ENCODE data around the gene DIAPH3. TPM values are rescaled to one million over a fixed set of nuclear protein-coding genes. Genes with fewer than 3 reads are reported as not detected.

Gene DIAPH3
- polyA plus RNA-seq, 1 of the 3 experiments (the other 2 are of a cell fraction): 5.4 TPM

GRCh38 chr13:59631271-59631670 lies 532.5 kb downstream of the DIAPH3 start:
- POLR2A ChIA-PET: no interaction called here
- Histone ChIP-seq H3K4me1 (ENCODE audit: control insufficient read depth in 1 of 2, insufficient read depth in 2 of 2, low read depth in 1 of 2, low read length in 1 of 2) (peaks cover 0 to 7% of the 10 kb centered on the region in 2 experiments; a peak in 1 of 4 replicates), H3K36me3 (replicated peaks in 1 of 2; ENCODE audit: control insufficient read depth in 1 of 2, insufficient read depth in 2 of 2, low read length in 1 of 2) (no peaks in the 10 kb centered on the region), H3K9me2 (no peaks in the 10 kb centered on the region), H3K79me2 (ENCODE audit: insufficient read depth) (no peaks in the 10 kb centered on the region), H3K27ac (ENCODE audit: low read depth in 2 of 2, low read length in 1 of 2) (no peak overlapping the region), H2AFZ (ENCODE audit: low read depth) (no peak overlapping the region), H3K9ac (no peak overlapping the region), H3K9me3 (no peaks in the 10 kb centered on the region), H3K4me2 (no peak overlapping the region), H3F3A (replicated peaks; ENCODE audit: insufficient read depth) (no peaks in the 10 kb centered on the region), H4K20me1 (ENCODE audit: insufficient read depth) (no peaks in the 10 kb centered on the region), H3K27me3 (ENCODE audit: insufficient read depth) (no peaks in the 10 kb centered on the region), H3K4me3 (ENCODE audit: low read depth in 2 of 2, low read length in 1 of 2) (no peak overlapping the region)
- TF ChIP-seq TCF12 (IDR thresholded peaks at IDR 0.05) (no peak), MEF2A (IDR thresholded peaks at IDR 0.05; ENCODE audit: borderline replicate concordance, low read depth) (no peak), RFX5 (IDR thresholded peaks at IDR 0.05; ENCODE audit: low read length) (no peak), TEAD4 (IDR thresholded peaks at IDR 0.05; ENCODE audit: borderline replicate concordance, insufficient read depth) (no peak), MXI1 (IDR thresholded peaks at IDR 0.05; ENCODE audit: low read depth, low read length) (no peak), GATA2 (CRISPR knock-in tag; IDR thresholded peaks at IDR 0.05) (no peak), ELF1 (IDR thresholded peaks at IDR 0.05) (no peak), USF1 (IDR thresholded peaks at IDR 0.05; ENCODE audit: borderline replicate concordance, low read depth) (no peak), PBX3 (IDR thresholded peaks at IDR 0.05) (no peak), REST (IDR thresholded peaks at IDR 0.05; ENCODE audit: low read depth, low read length) (no peak)
- CTCF ChIA-PET: no interaction called here
- 67% methylated on average over 1 of the region's 1 CpG for WGBS (ENCODE audit: low lambda C conversion rate)
- no peak for DNase-seq

- DNase-seq: no peak
- Histone ChIP-seq H3K4me1 (ENCODE audit: control insufficient read depth in 1 of 2, insufficient read depth in 2 of 2, low read depth in 1 of 2, low read length in 1 of 2) (no peaks in the 10 kb centered on the region; a peak in 1 of 4 replicates), H3K9ac (no peak overlapping the region), H3K79me2 (ENCODE audit: insufficient read depth) (no peaks in the 10 kb centered on the region), H4K20me1 (ENCODE audit: insufficient read depth) (no peaks in the 10 kb centered on the region), H3F3A (replicated peaks; ENCODE audit: insufficient read depth) (no peaks in the 10 kb centered on the region), H3K27ac (ENCODE audit: low read depth in 2 of 2, low read length in 1 of 2) (no peak overlapping the region), H3K4me3 (ENCODE audit: low read depth in 2 of 2, low read length in 1 of 2) (no peak overlapping the region), H3K4me2 (no peak overlapping the region), H3K9me3 (no peaks in the 10 kb centered on the region), H2AFZ (ENCODE audit: low read depth) (no peak overlapping the region), H3K27me3 (ENCODE audit: insufficient read depth) (no peaks in the 10 kb centered on the region), H3K36me3 (replicated peaks in 1 of 2; ENCODE audit: control insufficient read depth in 1 of 2, insufficient read depth in 2 of 2, low read length in 1 of 2) (no peaks in the 10 kb centered on the region), H3K9me2 (no peaks in the 10 kb centered on the region)
- 74% methylated on average over 3 of the region's 3 CpGs for WGBS (ENCODE audit: low lambda C conversion rate)
- CTCF ChIA-PET: no interaction called here
- POLR2A ChIA-PET: no interaction called here
- no peak for TF ChIP-seq FOXJ3 (CRISPR knock-in tag; IDR thresholded peaks at IDR 0.05)
- TF ChIP-seq MAX (IDR thresholded peaks at IDR 0.05; ENCODE audit: low read depth): no peak
- TF ChIP-seq GABPA (IDR thresholded peaks at IDR 0.05; ENCODE audit: low read depth): no peak
- no peak for TF ChIP-seq MXI1 (IDR thresholded peaks at IDR 0.05; ENCODE audit: low read depth, low read length)
- TF ChIP-seq SMC3 (IDR thresholded peaks at IDR 0.05; ENCODE audit: low read depth, low read length): no peak
- TF ChIP-seq RAD21 (IDR thresholded peaks at IDR 0.05; ENCODE audit: low read length): no peak
- no peak for TF ChIP-seq MEF2A (IDR thresholded peaks at IDR 0.05; ENCODE audit: borderline replicate concordance, low read depth)
- TF ChIP-seq SIN3A (IDR thresholded peaks at IDR 0.05; ENCODE audit: borderline replicate concordance, low read depth, low read length): no peak
- no peak for TF ChIP-seq EP300 (IDR thresholded peaks at IDR 0.05; ENCODE audit: borderline replicate concordance in 1 of 2, low read depth in 1 of 2, low read length in 1 of 2)
- TF ChIP-seq YY1 (IDR thresholded peaks at IDR 0.05; ENCODE audit: low read depth): no peak
- TF ChIP-seq ZBTB33 (IDR thresholded peaks at IDR 0.05; ENCODE audit: borderline replicate concordance, low read depth): no peak
- no peak for TF ChIP-seq PBX3 (IDR thresholded peaks at IDR 0.05)
- no peak for TF ChIP-seq USF1 (IDR thresholded peaks at IDR 0.05; ENCODE audit: borderline replicate concordance, low read depth)
Measured at GRCh38 chr13:59625111-59625510, 538.6 kb downstream of the DIAPH3 start.

Measured in SK-N-SH (cell line).